ENCODE measurements around the gene DYSF.

DYSF gene

DNA sequence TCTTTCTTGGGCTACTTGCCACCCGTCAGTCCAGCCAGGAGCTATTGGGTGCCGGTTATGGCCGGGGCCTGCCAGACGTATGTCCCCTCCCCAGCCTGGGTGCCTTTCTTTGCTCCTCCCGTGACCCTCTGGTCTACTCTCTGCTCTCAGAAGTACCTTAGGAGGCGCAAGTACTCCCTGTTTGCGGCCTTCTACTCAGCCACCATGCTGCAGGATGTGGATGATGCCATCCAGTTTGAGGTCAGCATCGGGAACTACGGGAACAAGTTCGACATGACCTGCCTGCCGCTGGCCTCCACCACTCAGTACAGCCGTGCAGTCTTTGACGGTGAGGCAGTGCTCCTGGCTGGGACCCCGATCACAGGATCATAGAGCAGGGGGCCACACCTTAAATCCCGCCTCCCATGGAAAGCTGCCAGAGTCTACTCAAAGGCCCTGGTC is 99.5 kb downstream of the DYSF start:
- no peak for DNase-seq (ENCODE audit: low spot score)

DNA sequence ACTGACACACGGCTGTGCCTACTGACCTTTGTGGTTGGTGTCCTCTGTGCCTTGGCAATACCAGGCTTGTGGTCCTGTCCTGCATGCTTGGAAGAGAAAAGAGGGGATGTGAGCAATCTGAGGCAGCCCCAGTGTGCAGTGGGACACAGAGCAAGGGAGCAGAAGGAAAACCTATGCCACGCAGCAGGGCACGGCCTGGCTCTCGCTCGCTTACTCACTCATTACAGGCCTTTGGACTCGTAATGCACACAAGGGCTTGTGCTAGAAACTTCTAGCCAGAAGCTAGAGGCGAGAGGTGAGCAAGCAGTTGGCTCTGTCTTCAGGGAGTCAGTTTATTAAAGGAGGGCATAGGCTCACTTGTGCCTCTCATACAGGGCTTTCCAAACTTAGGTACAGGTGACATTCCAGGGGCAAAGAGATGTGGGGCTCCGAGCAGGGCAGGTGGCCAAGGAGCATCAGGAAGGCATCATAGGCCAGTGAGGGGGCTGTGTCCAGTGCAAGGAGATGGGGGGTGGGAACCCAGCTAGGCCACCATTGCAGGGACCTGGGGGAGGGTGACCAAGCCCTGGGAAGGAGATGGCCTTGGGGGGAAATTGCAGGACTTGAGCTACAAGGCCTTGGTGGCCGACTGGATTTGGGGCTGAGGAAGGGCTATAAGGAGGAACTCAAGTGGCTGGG is 100.8 kb downstream of the DYSF start:
- DNase-seq (ENCODE audit: low spot score): no peak

DNA sequence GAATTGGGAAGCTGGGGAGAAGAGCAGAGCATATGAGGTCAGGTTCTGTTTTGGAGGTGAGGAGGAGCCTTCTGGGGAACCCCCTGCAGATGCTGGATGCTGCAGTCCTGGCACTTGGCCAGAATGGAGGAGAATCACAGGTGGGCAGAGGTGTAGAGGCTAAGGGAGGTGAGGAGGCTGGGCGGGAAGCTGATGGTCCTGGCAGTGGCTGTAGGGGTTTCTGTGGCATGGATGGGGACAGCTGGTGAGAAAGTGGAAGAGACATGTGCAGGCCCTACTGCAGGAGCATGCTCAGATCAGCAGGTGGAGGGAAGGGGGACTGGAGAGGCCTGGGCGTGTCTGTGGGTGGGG is 101.3 kb downstream of the DYSF start:
- no peak for DNase-seq (ENCODE audit: low spot score)

- DNase-seq (ENCODE audit: low spot score): no peak
Observed at GRCh38 chr2:71555798-71556454, 102.6 kb downstream of the DYSF start.

DNA sequence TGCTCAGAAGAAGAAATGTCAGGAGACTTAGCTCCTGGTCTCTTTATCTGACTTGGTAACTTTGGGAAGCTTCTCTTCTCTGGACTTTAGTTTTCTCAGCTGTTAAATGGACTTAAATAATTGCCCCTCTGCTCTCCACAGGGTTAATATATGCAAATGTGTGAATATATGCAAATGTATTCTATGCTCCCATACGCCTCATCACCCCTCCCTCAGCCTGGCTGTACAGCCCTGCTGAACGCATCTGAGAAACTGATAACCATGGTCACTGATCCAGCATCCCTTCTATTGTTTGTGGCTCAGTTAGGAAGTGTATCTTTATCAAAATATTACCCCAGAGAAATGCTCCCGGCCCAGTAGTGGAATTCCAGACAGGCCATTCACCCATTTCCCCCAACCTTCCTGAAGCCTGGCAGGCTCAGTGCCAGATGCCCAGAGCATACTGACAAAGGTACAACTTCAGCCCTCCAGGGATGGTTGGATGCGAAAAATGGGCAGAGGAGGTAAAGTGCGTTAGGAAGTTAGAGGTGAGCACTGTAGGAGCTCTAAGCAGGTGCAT is 103.4 kb downstream of the DYSF start:
- DNase-seq (ENCODE audit: low spot score): no peak

DNA sequence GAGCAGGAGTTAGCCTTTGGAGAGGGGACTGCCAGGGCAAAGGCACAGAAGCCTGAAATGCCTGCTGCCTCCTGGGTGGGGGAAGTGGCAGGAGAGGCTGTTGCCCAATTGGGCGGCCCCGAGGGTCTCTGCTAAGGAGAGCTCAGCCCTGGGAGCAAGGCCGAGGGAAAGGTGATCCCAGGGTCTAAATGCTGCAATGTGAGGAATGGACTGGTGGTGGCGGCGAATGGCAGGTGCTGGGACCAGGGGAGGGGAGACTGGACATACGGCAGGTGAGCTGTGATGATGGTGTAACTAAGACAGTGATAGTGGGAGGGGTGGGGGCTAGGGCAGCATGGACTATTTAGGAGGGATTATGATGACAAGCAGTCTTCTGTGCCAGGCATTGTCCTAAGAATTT is 104.0 kb downstream of the DYSF start:
- DNase-seq (ENCODE audit: low spot score): no peak

DNA sequence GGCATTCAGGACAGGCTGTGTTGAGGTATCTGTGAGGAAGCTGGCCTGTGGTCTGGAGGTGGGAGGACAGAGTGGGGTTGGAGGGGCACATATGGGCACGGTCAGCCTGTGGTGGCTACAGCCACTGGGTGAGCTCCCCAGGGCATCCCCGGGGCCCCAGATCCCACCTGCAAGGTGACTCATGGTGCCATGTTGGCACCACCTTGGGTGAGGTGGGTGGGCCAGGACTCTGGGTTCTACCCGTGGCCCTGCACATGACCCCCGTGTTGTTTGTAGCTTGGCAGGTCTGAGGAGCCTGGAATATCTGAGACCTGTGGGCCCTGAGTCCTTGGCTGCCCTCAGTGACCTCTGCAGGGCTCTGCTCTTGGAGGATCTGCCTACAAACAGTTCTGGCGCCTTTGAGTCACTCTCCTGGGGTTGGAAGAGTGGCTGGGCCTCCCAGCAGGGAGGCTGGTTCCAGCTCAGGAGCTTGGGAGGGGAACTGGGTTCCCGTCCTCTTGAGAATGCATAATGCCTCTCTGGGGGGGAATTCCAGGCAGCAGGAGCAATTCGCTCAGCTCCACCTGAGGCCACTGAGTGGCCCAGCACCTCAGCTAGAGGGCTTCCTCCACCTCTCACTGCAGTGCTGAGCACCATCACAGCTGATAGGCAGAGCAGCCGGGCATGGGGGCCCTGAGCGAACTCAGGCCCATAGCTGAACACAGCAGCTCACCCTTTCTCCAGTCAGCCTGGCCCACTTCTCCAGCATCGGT is 105.1 kb downstream of the DYSF start:
- no peak for DNase-seq (ENCODE audit: low spot score)

DNA sequence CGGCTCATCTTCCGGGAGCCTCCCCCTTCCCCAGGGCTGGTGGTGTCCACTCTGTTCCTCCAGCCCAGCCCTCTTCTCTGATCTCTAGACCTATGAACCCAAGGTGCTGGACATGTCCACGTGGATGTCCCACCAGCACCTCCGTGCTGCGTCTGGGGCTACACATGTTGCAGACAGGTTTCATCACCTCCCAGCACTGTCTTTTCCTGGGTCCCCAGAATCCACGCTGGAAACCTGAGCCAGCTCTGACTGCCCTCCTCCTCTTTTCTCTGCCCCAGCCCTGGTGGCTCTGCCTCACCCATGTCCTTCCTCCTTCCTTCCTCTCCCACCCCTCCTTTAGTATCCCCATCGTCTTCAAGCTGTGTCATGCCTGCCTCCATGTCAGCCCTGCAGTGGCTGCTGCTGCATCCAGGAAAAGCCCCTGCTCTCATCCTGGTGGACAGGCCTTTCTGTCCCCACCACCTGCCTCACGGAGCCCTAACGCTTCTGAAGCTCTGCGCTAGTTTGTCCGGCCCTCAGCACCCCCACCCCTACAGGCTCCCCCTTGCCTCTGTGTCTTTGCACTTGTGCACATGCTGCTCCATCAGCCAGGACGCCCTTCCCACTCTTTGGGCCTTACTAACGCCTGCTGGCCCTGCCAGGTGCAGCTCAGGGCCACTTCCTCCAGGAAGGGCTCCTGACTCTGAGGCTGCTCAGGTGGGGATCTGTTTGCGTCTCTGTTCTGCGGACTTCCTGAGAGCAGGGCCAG is 105.9 kb downstream of the DYSF start:
- no peak for DNase-seq (ENCODE audit: low spot score)

- DNase-seq (ENCODE audit: low spot score): no peak
Observed at GRCh38 chr2:71559828-71560637, 106.7 kb downstream of the DYSF start.

GRCh38 chr2:71560638-71561011 is 107.3 kb downstream of the DYSF start:
- DNase-seq (ENCODE audit: low spot score): no peak

DNA sequence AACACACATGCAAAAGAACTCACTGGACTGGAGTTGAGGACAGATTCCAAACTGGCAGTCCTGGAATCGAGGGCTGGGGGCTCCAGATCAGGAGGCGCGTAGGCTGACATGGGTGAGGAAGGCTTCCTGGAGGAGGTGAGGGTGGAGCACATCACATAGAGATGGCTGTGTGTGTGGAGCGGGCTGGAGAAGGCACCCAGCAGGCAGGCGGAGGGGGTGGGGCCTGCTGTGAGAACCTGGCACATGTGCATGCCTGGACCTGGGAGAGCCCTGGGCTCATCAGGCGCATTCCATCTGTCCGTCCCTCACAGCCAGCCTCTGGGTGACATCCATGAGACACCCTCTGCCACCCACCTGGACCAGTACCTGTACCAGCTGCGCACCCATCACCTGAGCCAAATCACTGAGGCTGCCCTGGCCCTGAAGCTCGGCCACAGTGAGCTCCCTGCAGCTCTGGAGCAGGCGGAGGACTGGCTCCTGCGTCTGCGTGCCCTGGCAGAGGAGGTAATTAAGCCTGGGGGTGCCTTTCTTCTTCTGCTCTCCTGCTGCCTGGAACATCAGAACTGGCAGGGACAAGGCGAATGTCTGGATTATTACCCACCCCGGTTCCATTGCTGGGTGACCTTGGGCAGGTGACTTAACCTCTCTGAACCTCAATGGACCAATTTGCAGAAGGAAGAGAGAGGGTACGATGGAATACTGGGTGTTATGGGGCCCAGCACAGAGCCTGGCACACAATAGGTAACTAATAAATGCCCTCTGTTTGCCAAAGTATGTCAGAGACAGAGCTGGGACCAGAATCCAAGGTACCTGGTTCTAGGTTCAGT is 108.3 kb downstream of the DYSF start:
- DNase-seq (ENCODE audit: low spot score): no peak

DNA sequence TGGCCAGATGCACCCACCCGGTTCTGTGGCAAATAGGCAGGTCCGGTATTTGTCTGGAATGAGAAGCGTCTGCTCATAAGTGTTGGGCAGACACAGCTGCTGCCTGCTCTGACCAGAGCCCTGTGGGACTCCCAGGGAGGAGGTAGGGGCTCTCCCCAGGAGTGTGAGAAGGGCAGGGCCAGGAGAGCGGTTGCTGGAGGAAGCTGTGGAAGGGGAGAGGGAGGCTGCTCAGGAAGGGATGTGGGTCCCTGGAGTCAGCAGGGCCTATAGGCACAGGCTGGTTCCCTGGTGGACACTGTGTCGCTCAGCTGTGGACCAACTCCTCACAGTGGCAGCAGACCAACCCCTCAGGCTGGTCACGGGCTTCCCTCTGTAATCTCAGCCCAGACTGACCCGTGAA is 109.2 kb downstream of the DYSF start:
- DNase-seq (ENCODE audit: low spot score): no peak

DNA sequence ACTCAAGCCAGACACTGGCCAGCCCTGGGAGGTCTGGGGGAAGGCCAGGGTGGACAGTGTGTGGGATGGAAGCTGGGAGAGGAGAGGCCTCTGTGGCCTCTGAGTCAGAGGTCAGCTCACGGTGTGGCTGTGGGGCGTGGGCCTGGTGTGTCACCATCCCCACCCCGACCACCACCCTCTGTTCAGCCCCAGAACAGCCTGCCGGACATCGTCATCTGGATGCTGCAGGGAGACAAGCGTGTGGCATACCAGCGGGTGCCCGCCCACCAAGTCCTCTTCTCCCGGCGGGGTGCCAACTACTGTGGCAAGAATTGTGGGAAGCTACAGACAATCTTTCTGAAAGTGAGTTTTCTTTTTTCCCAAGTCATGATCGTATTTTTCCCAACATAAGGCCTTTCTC is 110.5 kb downstream of the DYSF start:
- DNase-seq (ENCODE audit: low spot score): no peak

- no peak for DNase-seq (ENCODE audit: low spot score)
Observed at GRCh38 chr2:71564361-71564760, 111.0 kb downstream of the DYSF start.

DNA sequence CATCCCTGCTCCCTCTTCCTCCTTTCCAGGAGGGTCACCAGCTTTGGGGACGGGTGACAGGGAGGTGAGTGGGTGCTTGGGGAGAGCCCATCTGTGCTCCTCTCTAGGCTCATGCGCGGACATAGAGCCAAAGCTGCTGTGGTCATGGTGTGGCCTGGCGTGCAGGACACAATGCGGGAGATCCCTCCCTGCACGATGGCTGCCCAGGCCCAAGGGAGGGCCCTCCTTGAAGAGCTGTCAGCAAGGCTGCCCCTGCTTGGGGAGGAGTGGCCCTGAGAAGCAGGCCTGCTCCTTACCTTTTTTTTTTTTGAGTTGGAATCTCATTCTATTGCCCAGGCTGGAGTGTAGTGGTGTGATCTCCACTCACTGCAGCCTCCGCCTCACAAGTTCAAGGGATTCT is 111.4 kb downstream of the DYSF start:
- no peak for DNase-seq (ENCODE audit: low spot score)

- DNase-seq (ENCODE audit: low spot score): no peak
Observed at GRCh38 chr2:71566372-71566771, 113.0 kb downstream of the DYSF start.

- no peak for DNase-seq (ENCODE audit: low spot score)
Observed at GRCh38 chr2:71567625-71568024, 114.3 kb downstream of the DYSF start.

- DNase-seq (ENCODE audit: low spot score): no peak
Observed at GRCh38 chr2:71568103-71568502, 114.7 kb downstream of the DYSF start.

DNA sequence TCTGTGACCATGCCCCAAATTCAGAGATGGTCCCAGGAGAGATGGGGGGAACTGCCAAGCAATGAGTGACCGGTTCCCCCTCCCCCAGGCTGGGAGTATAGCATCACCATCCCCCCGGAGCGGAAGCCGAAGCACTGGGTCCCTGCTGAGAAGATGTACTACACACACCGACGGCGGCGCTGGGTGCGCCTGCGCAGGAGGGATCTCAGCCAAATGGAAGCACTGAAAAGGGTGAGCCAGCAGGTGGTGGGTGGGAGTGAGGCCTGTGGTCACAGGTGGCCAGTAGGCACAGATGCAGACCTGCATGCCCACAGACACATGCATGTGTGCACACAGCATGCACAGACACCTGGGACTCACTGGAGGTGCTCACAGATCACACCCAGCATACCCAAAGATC is 117.2 kb downstream of the DYSF start:
- DNase-seq (ENCODE audit: low spot score): no peak

GRCh38 chr2:71570951-71571460 is 117.6 kb downstream of the DYSF start:
- DNase-seq (ENCODE audit: low spot score): no peak
